Right forelimb (tissue), 1 donor: ENCODE data around the gene NHERF2.

ENCODE experiments used
- DNase-seq: peaks from one replicate; pipeline ENCODE4 v3.0.0-alpha.2; 2018

The NHERF2 gene

GRCh38 chr16:1991588-1991947, 35.1 kb upstream of the NHERF2 start:
- no peak for DNase-seq

GRCh38 chr16:1991948-1992703, 34.6 kb upstream of the NHERF2 start:
- peak; percentile 95 for DNase-seq

- DNase-seq: no peak
These were observed 33.9 kb upstream of the NHERF2 start for GRCh38 chr16:1992704-1993317.

GRCh38 chr16:1993731-1994131, 33.0 kb upstream of the NHERF2 start:
- no peak for DNase-seq

- DNase-seq: no peak
These were observed 29.0 kb upstream of the NHERF2 start for GRCh38 chr16:1997494-1998359.

GRCh38 chr16:1998360-1998835, 28.3 kb upstream of the NHERF2 start:
- no peak for DNase-seq

GRCh38 chr16:1998852-1999801, 27.6 kb upstream of the NHERF2 start:
- no peak for DNase-seq

- DNase-seq: no peak
These were observed 26.7 kb upstream of the NHERF2 start for GRCh38 chr16:1999866-2000514.

GRCh38 chr16:2001035-2001434, 25.7 kb upstream of the NHERF2 start:
- no peak for DNase-seq

GRCh38 chr16:2001456-2002355, 25.0 kb upstream of the NHERF2 start:
- DNase-seq: no peak

GRCh38 chr16:2002406-2003230, 24.1 kb upstream of the NHERF2 start:
- no peak for DNase-seq

- no peak for DNase-seq
These were observed 23.4 kb upstream of the NHERF2 start for GRCh38 chr16:2003231-2003826.

- peak; percentile 91 for DNase-seq
These were observed 22.7 kb upstream of the NHERF2 start for GRCh38 chr16:2003827-2004641.

GRCh38 chr16:2004795-2005517, 21.7 kb upstream of the NHERF2 start:
- DNase-seq: no peak

- no peak for DNase-seq
These were observed 21.1 kb upstream of the NHERF2 start for GRCh38 chr16:2005646-2006045.

- DNase-seq: no peak
These were observed 20.4 kb upstream of the NHERF2 start for GRCh38 chr16:2006317-2006716.

- DNase-seq: no peak
These were observed 19.4 kb upstream of the NHERF2 start for GRCh38 chr16:2007081-2007836.
